HEK293 (cell line): ENCODE results near the gene LAMA5.

Source experiments
- CTCF ChIA-PET: fragments of 350-600 bp; formaldehyde crosslinking; extraction: SDS; loops from one replicate; lab custom pipeline; 2021; ENCODE audit warnings: antibody characterized with exemption; lab: Yijun Ruan, JAX
- POLR2A ChIA-PET: fragments of 300-600 bp; formaldehyde crosslinking; extraction: SDS; loops from one replicate; lab custom pipeline; 2020; ENCODE audit warnings: antibody characterized with exemption, inconsistent platforms; lab: Yijun Ruan, JAX
- H3K27ac ChIP-seq: fragments of 200-500 bp; sonication (Bioruptor generic); 2 replicates; pipeline ENCODE4 v1.5.1; 2014; ENCODE audit warnings: low read depth, low read length, control low read depth, inconsistent platforms; ENCODE audit errors: extremely low read depth
- H3K36me3 ChIP-seq, 2 experiments: fragments of 200-500 bp in 1 of 2; sonication (Bioruptor generic) in 1 of 2; 1 replicate in 1 of 2; 2 replicates in 1 of 2; pipeline ENCODE4 v1.5.1; 2014 to 2017; ENCODE audit warnings: inconsistent platforms in 2 of 2, low read length in 2 of 2; ENCODE audit not compliant: control insufficient read depth in 2 of 2, insufficient read depth in 1 of 2
- H3K4me1 ChIP-seq: fragments of 200-500 bp; sonication (Bioruptor generic); 2 replicates; pipeline ENCODE4 v1.5.1; 2014; ENCODE audit warnings: mild to moderate bottlenecking, low read length, inconsistent platforms; ENCODE audit not compliant: control insufficient read depth, insufficient read depth
- H3K4me3 ChIP-seq: 2 replicates; pipeline ENCODE4 v1.5.1; 2011; ENCODE audit warnings: low read depth, mild to moderate bottlenecking, control low read depth, low read length, moderate library complexity
- H3K9me3 ChIP-seq: fragments of 200-500 bp; sonication (Bioruptor generic); 2 replicates; pipeline ENCODE4 v1.5.1; 2014; ENCODE audit warnings: low read depth, low read length, inconsistent platforms; ENCODE audit not compliant: control insufficient read depth, insufficient read depth
- GLIS1 ChIP-seq: fragments of 450-650 bp; formaldehyde crosslinking; IDR thresholded peaks from 2 replicates; pipeline ENCODE4 v1.5.1; 2016; ENCODE audit warnings: missing biosample characterization, missing genetic modification characterization
- GLIS2 ChIP-seq: fragments of 450-650 bp; formaldehyde crosslinking; IDR thresholded peaks from 2 replicates; pipeline ENCODE4 v1.5.1; 2016; ENCODE audit warnings: missing biosample characterization, missing genetic modification characterization
- SCRT2 ChIP-seq: fragments of 450-650 bp; formaldehyde crosslinking; IDR thresholded peaks from 2 replicates; pipeline ENCODE4 v1.5.1; 2016; ENCODE audit warnings: missing biosample characterization, missing genetic modification characterization
- SP3 ChIP-seq: fragments of 450-650 bp; formaldehyde crosslinking; IDR thresholded peaks from 2 replicates; pipeline ENCODE4 v1.5.1; 2016; ENCODE audit warnings: missing biosample characterization, missing genetic modification characterization
- ZFP37 ChIP-seq: fragments of 450-650 bp; formaldehyde crosslinking; IDR thresholded peaks from 2 replicates; pipeline ENCODE4 v1.5.1; 2016; ENCODE audit warnings: missing biosample characterization, missing genetic modification characterization
- ZIC2 ChIP-seq: fragments of 450-650 bp; formaldehyde crosslinking; IDR thresholded peaks from 2 replicates; pipeline ENCODE4 v1.5.1; 2016; ENCODE audit warnings: missing biosample characterization, missing genetic modification characterization
- ZNF311 ChIP-seq: fragments of 450-650 bp; formaldehyde crosslinking; IDR thresholded peaks from 2 replicates; pipeline ENCODE4 v1.5.1; 2017; ENCODE audit warnings: missing biosample characterization, missing genetic modification characterization, borderline replicate concordance
- ZNF433 ChIP-seq: fragments of 450-650 bp; formaldehyde crosslinking; IDR thresholded peaks from 2 replicates; pipeline ENCODE4 v1.5.1; 2016; ENCODE audit warnings: missing biosample characterization, missing genetic modification characterization, low read depth
- ZNF48 ChIP-seq: fragments of 450-650 bp; formaldehyde crosslinking; IDR thresholded peaks from 2 replicates; pipeline ENCODE4 v1.5.1; 2016; ENCODE audit warnings: missing biosample characterization, missing genetic modification characterization
- ZNF544 ChIP-seq: fragments of 450-650 bp; formaldehyde crosslinking; IDR thresholded peaks from 2 replicates; pipeline ENCODE4 v1.5.0; 2017; ENCODE audit warnings: missing biosample characterization, missing genetic modification characterization
- TF ChIP-seq, protein P1 (sequence below): fragments of 450-650 bp; formaldehyde crosslinking; IDR thresholded peaks from 2 replicates; pipeline ENCODE4; 2016; ENCODE audit warnings: missing biosample characterization, missing genetic modification characterization
- TF ChIP-seq, protein P2 (sequence below): fragments of 450-650 bp; formaldehyde crosslinking; IDR thresholded peaks from 2 replicates; pipeline ENCODE4 v1.5.1; 2016; ENCODE audit warnings: missing biosample characterization, missing genetic modification characterization
- TF ChIP-seq, protein P3 (sequence below): fragments of 450-650 bp; formaldehyde crosslinking; conservative IDR thresholded peaks from 2 replicates; pipeline ENCODE4 v1.5.1; 2016; ENCODE audit warnings: low read depth, missing biosample characterization, missing genetic modification characterization
- TF ChIP-seq, protein P4 (sequence below): fragments of 450-650 bp; formaldehyde crosslinking; conservative IDR thresholded peaks from 2 replicates; pipeline ENCODE4 v1.5.1; 2016; ENCODE audit warnings: low read depth, missing biosample characterization, missing genetic modification characterization
- TF ChIP-seq, protein P5 (sequence below): fragments of 450-650 bp; formaldehyde crosslinking; IDR thresholded peaks from 2 replicates; pipeline ENCODE4 v1.5.1; 2017; ENCODE audit warnings: missing biosample characterization, missing genetic modification characterization

The LAMA5 gene

DNA sequence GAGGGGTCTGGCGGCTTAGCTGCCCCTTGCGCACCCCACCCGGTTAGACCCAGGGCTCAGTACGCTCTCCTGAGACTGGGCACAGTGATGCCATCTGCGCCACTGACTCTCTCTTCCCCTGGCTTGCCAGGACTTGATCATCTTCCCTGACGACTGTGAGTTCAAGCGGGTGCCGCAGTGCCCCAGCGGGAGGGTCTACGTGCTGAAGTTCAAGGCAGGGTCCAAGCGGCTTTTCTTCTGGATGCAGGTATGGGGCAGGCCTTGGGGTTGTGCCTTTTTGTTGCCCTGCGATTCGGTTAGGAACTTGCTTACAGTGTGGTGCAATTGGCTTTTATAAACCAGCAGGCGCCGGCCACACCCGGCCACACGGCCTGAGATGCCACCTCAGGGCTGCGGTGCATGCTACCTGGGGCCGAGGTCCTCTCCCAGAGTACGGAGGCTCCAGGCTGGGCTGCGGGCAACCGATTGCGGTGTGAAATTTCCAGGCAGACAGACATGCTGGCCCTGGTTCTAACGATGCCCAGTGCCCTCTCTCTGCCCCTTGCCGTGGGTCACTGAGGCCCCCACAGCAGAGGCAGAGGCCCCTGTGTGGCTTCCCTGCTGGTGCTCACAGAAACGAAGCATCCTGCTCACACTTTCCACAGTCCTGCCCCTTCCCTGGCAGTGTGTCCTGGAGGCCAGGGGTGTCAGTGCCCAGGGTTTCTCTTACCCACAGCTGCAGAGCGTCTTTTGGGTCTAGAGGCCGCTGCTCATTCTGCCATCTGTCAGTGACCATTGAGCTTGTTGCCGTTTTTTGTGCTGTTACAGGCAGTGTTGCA is 62.6 kb downstream of the LAMA5 start:
- peak; percentile 15; the same call in 1 of the 2 replicates for TF ChIP-seq ZIC2 (tag by site-specific recombination)
- peak; percentile 36; the same call in 1 of the 2 replicates for TF ChIP-seq GLIS2 (tag by site-specific recombination)
- TF ChIP-seq, protein P1, sequence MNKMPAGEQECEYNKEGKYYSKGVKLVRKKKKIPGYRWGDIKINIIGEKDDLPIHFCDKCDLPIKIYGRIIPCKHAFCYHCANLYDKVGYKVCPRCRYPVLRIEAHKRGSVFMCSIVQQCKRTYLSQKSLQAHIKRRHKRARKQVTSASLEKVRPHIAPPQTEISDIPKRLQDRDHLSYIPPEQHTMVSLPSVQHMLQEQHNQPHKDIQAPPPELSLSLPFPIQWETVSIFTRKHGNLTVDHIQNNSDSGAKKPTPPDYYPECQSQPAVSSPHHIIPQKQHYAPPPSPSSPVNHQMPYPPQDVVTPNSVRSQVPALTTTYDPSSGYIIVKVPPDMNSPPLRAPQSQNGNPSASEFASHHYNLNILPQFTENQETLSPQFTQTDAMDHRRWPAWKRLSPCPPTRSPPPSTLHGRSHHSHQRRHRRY (tag by site-specific recombination), result no peak
- TF ChIP-seq ZFP37 (tag by site-specific recombination), result no peak
- TF ChIP-seq, protein P2, sequence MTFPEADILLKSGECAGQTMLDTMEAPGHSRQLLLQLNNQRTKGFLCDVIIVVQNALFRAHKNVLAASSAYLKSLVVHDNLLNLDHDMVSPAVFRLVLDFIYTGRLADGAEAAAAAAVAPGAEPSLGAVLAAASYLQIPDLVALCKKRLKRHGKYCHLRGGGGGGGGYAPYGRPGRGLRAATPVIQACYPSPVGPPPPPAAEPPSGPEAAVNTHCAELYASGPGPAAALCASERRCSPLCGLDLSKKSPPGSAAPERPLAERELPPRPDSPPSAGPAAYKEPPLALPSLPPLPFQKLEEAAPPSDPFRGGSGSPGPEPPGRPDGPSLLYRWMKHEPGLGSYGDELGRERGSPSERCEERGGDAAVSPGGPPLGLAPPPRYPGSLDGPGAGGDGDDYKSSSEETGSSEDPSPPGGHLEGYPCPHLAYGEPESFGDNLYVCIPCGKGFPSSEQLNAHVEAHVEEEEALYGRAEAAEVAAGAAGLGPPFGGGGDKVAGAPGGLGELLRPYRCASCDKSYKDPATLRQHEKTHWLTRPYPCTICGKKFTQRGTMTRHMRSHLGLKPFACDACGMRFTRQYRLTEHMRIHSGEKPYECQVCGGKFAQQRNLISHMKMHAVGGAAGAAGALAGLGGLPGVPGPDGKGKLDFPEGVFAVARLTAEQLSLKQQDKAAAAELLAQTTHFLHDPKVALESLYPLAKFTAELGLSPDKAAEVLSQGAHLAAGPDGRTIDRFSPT (tag by site-specific recombination), result peak; percentile 9; the same call in 1 of the 2 replicates
- Histone ChIP-seq H3K36me3 (peaks cover 0 to 59% of the 10 kb centered on the region in 2 experiments; a peak in 1 of 3 replicates), H3K4me1 (peaks cover 8% of the 10 kb centered on the region), H3K27ac (peak overlapping the region; percentile 22; the same call in 1 of the 2 replicates), H3K9me3 (no peaks in the 10 kb centered on the region), H3K4me3 (peak overlapping the region; percentile 92)
- ChIA-PET CTCF (interaction anchor here (0.7 to 2.4 kb wide), 4 partner anchors 65 to 297 kb away, joined by 3 to 22 read pairs (median 3); no protein-coding TSS in a partner anchor), POLR2A (interaction anchor here (1.3 to 2.8 kb wide), 3 partner anchors 63 to 82 kb away, joined by 3 to 12 read pairs (median 4); partner anchors contain the start of genes LAMA5 and RPS21)

DNA sequence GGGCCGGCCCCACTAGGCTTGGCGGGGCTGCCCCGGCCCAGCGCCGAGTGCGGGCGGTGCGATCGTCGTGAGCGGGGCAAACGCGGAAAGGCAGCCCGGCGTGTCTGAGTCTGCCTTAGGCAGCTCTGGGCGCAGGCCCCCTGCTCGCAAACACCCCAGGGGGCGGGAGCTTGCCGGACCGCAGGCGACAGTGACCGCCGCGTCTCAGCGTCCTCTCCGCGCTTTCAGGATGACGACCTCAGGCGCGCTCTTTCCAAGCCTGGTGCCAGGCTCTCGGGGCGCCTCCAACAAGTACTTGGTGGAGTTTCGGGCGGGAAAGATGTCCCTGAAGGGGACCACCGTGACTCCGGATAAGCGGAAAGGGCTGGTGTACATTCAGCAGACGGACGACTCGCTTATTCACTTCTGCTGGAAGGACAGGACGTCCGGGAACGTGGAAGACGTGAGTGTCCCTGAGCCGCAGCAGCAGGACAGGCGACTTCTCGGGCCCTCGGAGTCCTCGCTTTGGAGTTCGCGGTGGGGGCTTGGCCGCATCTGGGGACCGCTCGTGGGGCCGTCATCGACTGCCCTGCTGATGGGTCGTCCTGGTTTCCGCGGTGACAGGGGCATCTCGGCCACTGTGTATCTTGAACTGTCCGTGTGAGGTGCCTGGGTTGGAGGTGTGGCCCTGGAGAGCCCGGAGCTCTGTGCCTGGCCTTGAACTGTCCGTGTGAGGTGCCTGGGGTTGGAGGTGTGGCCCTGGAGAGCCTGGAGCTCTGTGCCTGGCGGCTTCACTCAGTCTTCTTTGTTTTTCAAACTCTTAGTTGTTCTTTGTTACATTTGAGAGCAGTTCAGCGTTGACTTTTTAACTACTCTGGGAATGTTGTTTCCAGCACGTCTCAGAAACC is 63.5 kb downstream of the LAMA5 start:
- peak overlapping the region; percentile 92 for H3K4me3 ChIP-seq
- H3K27ac ChIP-seq, result peak overlapping the region; percentile 77
- CTCF ChIA-PET, result interaction anchor here (0.7 to 2.4 kb wide), 4 partner anchors 66 to 296 kb away, joined by 3 to 22 read pairs (median 3); no protein-coding TSS in a partner anchor
- no peaks in the 10 kb centered on the region for H3K9me3 ChIP-seq
- peaks cover 8% of the 10 kb centered on the region for H3K4me1 ChIP-seq
- POLR2A ChIA-PET, result interaction anchor here (1.1 to 1.6 kb wide), 4 partner anchors 64 to 104 kb away, joined by 3 to 4 read pairs (median 4); partner anchors contain the start of gene LAMA5
- H3K36me3 ChIP-seq, result peaks cover 0 to 56% of the 10 kb centered on the region in 2 experiments; a peak in 1 of 3 replicates
- TF ChIP-seq, protein P3, sequence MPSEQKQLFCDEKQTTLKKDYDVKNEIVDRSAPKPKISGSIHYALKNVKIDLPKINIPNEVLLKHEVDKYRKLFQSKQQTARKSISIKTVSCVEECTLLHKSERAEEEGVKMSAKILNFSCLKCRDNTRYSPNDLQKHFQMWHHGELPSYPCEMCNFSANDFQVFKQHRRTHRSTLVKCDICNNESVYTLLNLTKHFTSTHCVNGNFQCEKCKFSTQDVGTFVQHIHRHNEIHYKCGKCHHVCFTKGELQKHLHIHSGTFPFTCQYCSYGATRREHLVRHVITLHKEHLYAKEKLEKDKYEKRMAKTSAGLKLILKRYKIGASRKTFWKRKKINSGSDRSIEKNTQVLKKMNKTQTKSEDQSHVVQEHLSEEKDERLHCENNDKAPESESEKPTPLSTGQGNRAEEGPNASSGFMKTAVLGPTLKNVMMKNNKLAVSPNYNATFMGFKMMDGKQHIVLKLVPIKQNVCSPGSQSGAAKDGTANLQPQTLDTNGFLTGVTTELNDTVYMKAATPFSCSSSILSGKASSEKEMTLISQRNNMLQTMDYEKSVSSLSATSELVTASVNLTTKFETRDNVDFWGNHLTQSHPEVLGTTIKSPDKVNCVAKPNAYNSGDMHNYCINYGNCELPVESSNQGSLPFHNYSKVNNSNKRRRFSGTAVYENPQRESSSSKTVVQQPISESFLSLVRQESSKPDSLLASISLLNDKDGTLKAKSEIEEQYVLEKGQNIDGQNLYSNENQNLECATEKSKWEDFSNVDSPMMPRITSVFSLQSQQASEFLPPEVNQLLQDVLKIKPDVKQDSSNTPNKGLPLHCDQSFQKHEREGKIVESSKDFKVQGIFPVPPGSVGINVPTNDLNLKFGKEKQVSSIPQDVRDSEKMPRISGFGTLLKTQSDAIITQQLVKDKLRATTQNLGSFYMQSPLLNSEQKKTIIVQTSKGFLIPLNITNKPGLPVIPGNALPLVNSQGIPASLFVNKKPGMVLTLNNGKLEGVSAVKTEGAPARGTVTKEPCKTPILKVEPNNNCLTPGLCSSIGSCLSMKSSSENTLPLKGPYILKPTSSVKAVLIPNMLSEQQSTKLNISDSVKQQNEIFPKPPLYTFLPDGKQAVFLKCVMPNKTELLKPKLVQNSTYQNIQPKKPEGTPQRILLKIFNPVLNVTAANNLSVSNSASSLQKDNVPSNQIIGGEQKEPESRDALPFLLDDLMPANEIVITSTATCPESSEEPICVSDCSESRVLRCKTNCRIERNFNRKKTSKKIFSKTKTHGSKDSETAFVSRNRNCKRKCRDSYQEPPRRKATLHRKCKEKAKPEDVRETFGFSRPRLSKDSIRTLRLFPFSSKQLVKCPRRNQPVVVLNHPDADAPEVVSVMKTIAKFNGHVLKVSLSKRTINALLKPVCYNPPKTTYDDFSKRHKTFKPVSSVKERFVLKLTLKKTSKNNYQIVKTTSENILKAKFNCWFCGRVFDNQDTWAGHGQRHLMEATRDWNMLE (tag by site-specific recombination), result no peak
- TF ChIP-seq ZNF48 (tag by site-specific recombination) (no peak), GLIS1 (tag by site-specific recombination) (peak; percentile 82), ZNF433 (tag by site-specific recombination) (no peak), SCRT2 (tag by site-specific recombination) (peak; percentile 87), GLIS2 (tag by site-specific recombination) (peak; percentile 58; the same call in 1 of the 2 replicates), ZIC2 (tag by site-specific recombination) (peak; percentile 73), ZNF544 (no peak), ZNF311 (tag by site-specific recombination) (no peak), SP3 (peak; percentile 9; the same call in 1 of the 2 replicates)
- TF ChIP-seq, protein P4, sequence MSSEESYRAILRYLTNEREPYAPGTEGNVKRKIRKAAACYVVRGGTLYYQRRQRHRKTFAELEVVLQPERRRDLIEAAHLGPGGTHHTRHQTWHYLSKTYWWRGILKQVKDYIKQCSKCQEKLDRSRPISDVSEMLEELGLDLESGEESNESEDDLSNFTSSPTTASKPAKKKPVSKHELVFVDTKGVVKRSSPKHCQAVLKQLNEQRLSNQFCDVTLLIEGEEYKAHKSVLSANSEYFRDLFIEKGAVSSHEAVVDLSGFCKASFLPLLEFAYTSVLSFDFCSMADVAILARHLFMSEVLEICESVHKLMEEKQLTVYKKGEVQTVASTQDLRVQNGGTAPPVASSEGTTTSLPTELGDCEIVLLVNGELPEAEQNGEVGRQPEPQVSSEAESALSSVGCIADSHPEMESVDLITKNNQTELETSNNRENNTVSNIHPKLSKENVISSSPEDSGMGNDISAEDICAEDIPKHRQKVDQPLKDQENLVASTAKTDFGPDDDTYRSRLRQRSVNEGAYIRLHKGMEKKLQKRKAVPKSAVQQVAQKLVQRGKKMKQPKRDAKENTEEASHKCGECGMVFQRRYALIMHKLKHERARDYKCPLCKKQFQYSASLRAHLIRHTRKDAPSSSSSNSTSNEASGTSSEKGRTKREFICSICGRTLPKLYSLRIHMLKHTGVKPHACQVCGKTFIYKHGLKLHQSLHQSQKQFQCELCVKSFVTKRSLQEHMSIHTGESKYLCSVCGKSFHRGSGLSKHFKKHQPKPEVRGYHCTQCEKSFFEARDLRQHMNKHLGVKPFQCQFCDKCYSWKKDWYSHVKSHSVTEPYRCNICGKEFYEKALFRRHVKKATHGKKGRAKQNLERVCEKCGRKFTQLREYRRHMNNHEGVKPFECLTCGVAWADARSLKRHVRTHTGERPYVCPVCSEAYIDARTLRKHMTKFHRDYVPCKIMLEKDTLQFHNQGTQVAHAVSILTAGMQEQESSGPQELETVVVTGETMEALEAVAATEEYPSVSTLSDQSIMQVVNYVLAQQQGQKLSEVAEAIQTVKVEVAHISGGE (tag by site-specific recombination), result no peak
- TF ChIP-seq, protein P5, sequence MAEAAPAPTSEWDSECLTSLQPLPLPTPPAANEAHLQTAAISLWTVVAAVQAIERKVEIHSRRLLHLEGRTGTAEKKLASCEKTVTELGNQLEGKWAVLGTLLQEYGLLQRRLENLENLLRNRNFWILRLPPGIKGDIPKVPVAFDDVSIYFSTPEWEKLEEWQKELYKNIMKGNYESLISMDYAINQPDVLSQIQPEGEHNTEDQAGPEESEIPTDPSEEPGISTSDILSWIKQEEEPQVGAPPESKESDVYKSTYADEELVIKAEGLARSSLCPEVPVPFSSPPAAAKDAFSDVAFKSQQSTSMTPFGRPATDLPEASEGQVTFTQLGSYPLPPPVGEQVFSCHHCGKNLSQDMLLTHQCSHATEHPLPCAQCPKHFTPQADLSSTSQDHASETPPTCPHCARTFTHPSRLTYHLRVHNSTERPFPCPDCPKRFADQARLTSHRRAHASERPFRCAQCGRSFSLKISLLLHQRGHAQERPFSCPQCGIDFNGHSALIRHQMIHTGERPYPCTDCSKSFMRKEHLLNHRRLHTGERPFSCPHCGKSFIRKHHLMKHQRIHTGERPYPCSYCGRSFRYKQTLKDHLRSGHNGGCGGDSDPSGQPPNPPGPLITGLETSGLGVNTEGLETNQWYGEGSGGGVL, result no peak
